Measurements from ENCODE around the gene ATP5PD. TPM values are rescaled to one million over a fixed set of nuclear protein-coding genes. Genes with fewer than 3 reads are reported as not detected.
"Not testable (repeated sequence)": the region's sequence is repeated elsewhere in the genome, so short reads cannot be mapped to it uniquely, and the experiment has no call there.

The ATP5PD gene
- total RNA-seq, 1 experiment from 2014 or later: 601 TPM

GRCh38 chr17:75032720-75033280 lies 14.0 kb downstream of the ATP5PD start:
- Histone ChIP-seq H3K36me3 (peaks cover 9% of the 10 kb centered on the region), H3K27me3 (replicated peaks) (no peaks in the 10 kb centered on the region), H3K4me3 (peak overlapping the region; percentile 63), H3K9me3 (replicated peaks) (peaks cover 6% of the 10 kb centered on the region), H3K4me1 (replicated peaks) (peaks cover 19% of the 10 kb centered on the region), H3K27ac (no peak overlapping the region)
- DNase-seq (ENCODE audit: low read depth in 1 of 2, low spot score in 2 of 2): peak in 1 of 2 experiments; percentile 75

GRCh38 chr17:75031972-75032719 lies 14.6 kb downstream of the ATP5PD start:
- H3K36me3 ChIP-seq: peaks cover 9% of the 10 kb centered on the region
- no peak overlapping the region for H3K27ac ChIP-seq
- peak overlapping the region; percentile 63 for H3K4me3 ChIP-seq
- H3K9me3 ChIP-seq (replicated peaks): peaks cover 6% of the 10 kb centered on the region
- no peaks in the 10 kb centered on the region for H3K27me3 ChIP-seq (replicated peaks)
- peak; percentile 73 to 89 for DNase-seq (ENCODE audit: low read depth in 1 of 2, low spot score in 2 of 2)
- H3K4me1 ChIP-seq (replicated peaks): peaks cover 19% of the 10 kb centered on the region

- Histone ChIP-seq H3K27ac (no peak overlapping the region), H3K36me3 (peaks cover 3% of the 10 kb centered on the region; the same call in 1 of the 2 replicates), H3K9me3 (replicated peaks) (peaks cover 6% of the 10 kb centered on the region), H3K4me1 (replicated peaks) (peaks cover 10% of the 10 kb centered on the region), H3K4me3 (no peak overlapping the region), H3K27me3 (replicated peaks) (no peaks in the 10 kb centered on the region)
- DNase-seq (ENCODE audit: low read depth in 1 of 2, low spot score in 2 of 2): no peak
Measured at GRCh38 chr17:75030161-75030560, 16.6 kb downstream of the ATP5PD start.

- not testable (repeated sequence) for H3K9me3 ChIP-seq (replicated peaks); H3K27me3 ChIP-seq (replicated peaks); H3K4me3 ChIP-seq; H3K4me1 ChIP-seq (replicated peaks); DNase-seq (ENCODE audit: low read depth in 1 of 2, low spot score in 2 of 2); H3K27ac ChIP-seq
- peaks cover 11% of the 10 kb centered on the region for H3K36me3 ChIP-seq
Measured at GRCh38 chr17:75026650-75027049, 20.1 kb downstream of the ATP5PD start.

GRCh38 chr17:75025398-75025734 lies 21.4 kb downstream of the ATP5PD start:
- H3K4me1 ChIP-seq (replicated peaks); H3K4me3 ChIP-seq; H3K27me3 ChIP-seq (replicated peaks); H3K27ac ChIP-seq; DNase-seq (ENCODE audit: low read depth in 1 of 2, low spot score in 2 of 2); H3K9me3 ChIP-seq (replicated peaks): not testable (repeated sequence)
- peaks cover 24% of the 10 kb centered on the region for H3K36me3 ChIP-seq

- H3K27ac ChIP-seq: no peak overlapping the region
- no peaks in the 10 kb centered on the region for H3K27me3 ChIP-seq (replicated peaks)
- no peaks in the 10 kb centered on the region for H3K9me3 ChIP-seq (replicated peaks)
- no peak overlapping the region for H3K4me3 ChIP-seq
- DNase-seq (ENCODE audit: low read depth in 1 of 2, low spot score in 2 of 2): no peak
- no peaks in the 10 kb centered on the region for H3K4me1 ChIP-seq (replicated peaks)
- H3K36me3 ChIP-seq: peaks cover 28% of the 10 kb centered on the region
Measured at GRCh38 chr17:75024686-75025397, 21.9 kb downstream of the ATP5PD start.

GRCh38 chr17:75020331-75021110 lies 26.2 kb downstream of the ATP5PD start:
- no peaks in the 10 kb centered on the region for H3K9me3 ChIP-seq (replicated peaks)
- H3K4me3 ChIP-seq: no peak overlapping the region
- H3K27me3 ChIP-seq (replicated peaks): no peaks in the 10 kb centered on the region
- no peaks in the 10 kb centered on the region for H3K4me1 ChIP-seq (replicated peaks)
- no peak for DNase-seq (ENCODE audit: low read depth in 1 of 2, low spot score in 2 of 2)
- H3K27ac ChIP-seq: no peak overlapping the region
- peaks cover 57% of the 10 kb centered on the region for H3K36me3 ChIP-seq

- H3K36me3 ChIP-seq: peaks cover 64% of the 10 kb centered on the region
Measured at GRCh38 chr17:75019710-75020109, 27.1 kb downstream of the ATP5PD start.

GRCh38 chr17:75019146-75019545 lies 27.6 kb downstream of the ATP5PD start:
- Histone ChIP-seq H3K27me3 (replicated peaks) (no peaks in the 10 kb centered on the region), H3K4me1 (replicated peaks) (no peaks in the 10 kb centered on the region)
- DNase-seq (ENCODE audit: low read depth in 1 of 2, low spot score in 2 of 2): no peak

More at GRCh38 chr17:75019710-75020109, 27.1 kb downstream of the ATP5PD start:
- Histone ChIP-seq H3K4me3 (no peak overlapping the region), H3K9me3 (replicated peaks) (no peaks in the 10 kb centered on the region), H3K27me3 (replicated peaks) (no peaks in the 10 kb centered on the region), H3K4me1 (replicated peaks) (no peaks in the 10 kb centered on the region), H3K27ac (no peak overlapping the region)
- no peak for DNase-seq (ENCODE audit: low read depth in 1 of 2, low spot score in 2 of 2)

GRCh38 chr17:75013092-75013559 lies 33.6 kb downstream of the ATP5PD start:
- no peak for DNase-seq (ENCODE audit: low read depth in 1 of 2, low spot score in 2 of 2)
- Histone ChIP-seq H3K4me3 (peak overlapping the region; percentile 85), H3K27ac (peak overlapping the region; percentile 63), H3K9me3 (replicated peaks) (0 out of 2 replicates have a peak, but pooled peaks cover 5% of the 10 kb centered on the region), H3K36me3 (peaks cover 39% of the 10 kb centered on the region), H3K4me1 (replicated peaks) (peaks cover 16% of the 10 kb centered on the region), H3K27me3 (replicated peaks) (no peaks in the 10 kb centered on the region; the same call in 1 of the 2 replicates)

More at GRCh38 chr17:75019146-75019545, 27.6 kb downstream of the ATP5PD start:
- H3K27ac ChIP-seq: no peak overlapping the region
- no peaks in the 10 kb centered on the region for H3K9me3 ChIP-seq (replicated peaks)
- H3K4me3 ChIP-seq: no peak overlapping the region
- H3K36me3 ChIP-seq: peaks cover 67% of the 10 kb centered on the region

- 0 out of 2 replicates have a peak, but pooled peaks cover 5% of the 10 kb centered on the region for H3K9me3 ChIP-seq (replicated peaks)
- DNase-seq (ENCODE audit: low read depth in 1 of 2, low spot score in 2 of 2): peak; percentile 94 to 97
- H3K4me1 ChIP-seq (replicated peaks): peaks cover 16% of the 10 kb centered on the region
- H3K27ac ChIP-seq: peak within 1 kb of the TSS; percentile 63
- H3K27me3 ChIP-seq (replicated peaks): no peaks in the 10 kb centered on the region; the same call in 1 of the 2 replicates
- H3K4me3 ChIP-seq: peak within 1 kb of the TSS; percentile 85
- H3K36me3 ChIP-seq: peaks cover 38% of the 10 kb centered on the region
Measured at GRCh38 chr17:75012346-75013091, 34.2 kb downstream of the ATP5PD start, which contains the start of gene MRPL58. Gene MRPL58 (plus strand): TSS chr17:75012670. CDS start chr17:75012687, 17 bp downstream.

- H3K36me3 ChIP-seq: peaks cover 33% of the 10 kb centered on the region
- peaks cover 16% of the 10 kb centered on the region for H3K4me1 ChIP-seq (replicated peaks)
- H3K27me3 ChIP-seq (replicated peaks): no peaks in the 10 kb centered on the region; the same call in 1 of the 2 replicates
- peak overlapping the region; percentile 85 for H3K4me3 ChIP-seq
- H3K9me3 ChIP-seq (replicated peaks): 0 out of 2 replicates have a peak, but pooled peaks cover 5% of the 10 kb centered on the region
- peak overlapping the region; percentile 63 for H3K27ac ChIP-seq
- DNase-seq (ENCODE audit: low read depth in 1 of 2, low spot score in 2 of 2): no peak
Measured at GRCh38 chr17:75012096-75012345, 34.7 kb downstream of the ATP5PD start.
